ENCODE data around the gene C14orf39. TPM values are rescaled to one million over a fixed set of nuclear protein-coding genes. Genes with fewer than 3 reads are reported as not detected.

C14orf39 gene
- total RNA-seq, 2 donors from 2014 or later = not detected

GRCh38 chr14:60508707-60509437, 23.0 kb upstream of the C14orf39 start, which contains the start of gene SIX6:
Gene SIX6, plus strand, starts transcription at chr14:60509146. Its CDS starts 253 bp downstream, at chr14:60509399.
- no peaks in the 10 kb centered on the region for H3K4me1 ChIP-seq
- no peaks in the 10 kb centered on the region for H3K9me3 ChIP-seq
- peaks cover 93% of the 10 kb centered on the region for H3K27me3 ChIP-seq
- TF ChIP-seq, protein P1, sequence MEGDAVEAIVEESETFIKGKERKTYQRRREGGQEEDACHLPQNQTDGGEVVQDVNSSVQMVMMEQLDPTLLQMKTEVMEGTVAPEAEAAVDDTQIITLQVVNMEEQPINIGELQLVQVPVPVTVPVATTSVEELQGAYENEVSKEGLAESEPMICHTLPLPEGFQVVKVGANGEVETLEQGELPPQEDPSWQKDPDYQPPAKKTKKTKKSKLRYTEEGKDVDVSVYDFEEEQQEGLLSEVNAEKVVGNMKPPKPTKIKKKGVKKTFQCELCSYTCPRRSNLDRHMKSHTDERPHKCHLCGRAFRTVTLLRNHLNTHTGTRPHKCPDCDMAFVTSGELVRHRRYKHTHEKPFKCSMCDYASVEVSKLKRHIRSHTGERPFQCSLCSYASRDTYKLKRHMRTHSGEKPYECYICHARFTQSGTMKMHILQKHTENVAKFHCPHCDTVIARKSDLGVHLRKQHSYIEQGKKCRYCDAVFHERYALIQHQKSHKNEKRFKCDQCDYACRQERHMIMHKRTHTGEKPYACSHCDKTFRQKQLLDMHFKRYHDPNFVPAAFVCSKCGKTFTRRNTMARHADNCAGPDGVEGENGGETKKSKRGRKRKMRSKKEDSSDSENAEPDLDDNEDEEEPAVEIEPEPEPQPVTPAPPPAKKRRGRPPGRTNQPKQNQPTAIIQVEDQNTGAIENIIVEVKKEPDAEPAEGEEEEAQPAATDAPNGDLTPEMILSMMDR (IDR thresholded peaks at IDR 0.05) = no peak
- DNase-seq = no peak
- no peaks in the 10 kb centered on the region for H3K36me3 ChIP-seq
- H3K27ac ChIP-seq = no peak within 1 kb of the TSS
- H3K9ac ChIP-seq (ENCODE audit: low read depth in 2 of 2, low read length in 2 of 2) = no peak within 1 kb of the TSS
- intact Hi-C loops (cut with DNase I) = no loop called here
- H3K4me3 ChIP-seq = no peak within 1 kb of the TSS

DNA sequence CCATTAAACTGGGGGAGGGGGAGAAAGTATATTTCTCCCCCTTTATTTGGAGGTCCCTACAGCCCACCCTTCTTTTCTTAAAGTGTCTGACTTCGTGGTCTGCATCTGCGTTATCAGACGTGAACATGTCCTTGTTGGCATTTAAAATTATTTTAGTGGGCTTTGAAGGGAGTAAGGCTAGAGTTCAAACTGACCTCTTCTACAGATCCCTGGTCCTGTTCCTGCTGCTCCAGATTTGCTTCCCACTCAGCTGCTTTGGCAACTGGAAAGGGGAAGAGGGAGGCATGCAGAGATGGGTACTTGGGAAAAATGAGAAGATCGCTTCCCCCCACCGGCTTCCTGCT, 22.5 kb upstream of the C14orf39 start:
- Histone ChIP-seq H3K4me3 (no peak overlapping the region), H3K27ac (no peak overlapping the region), H3K27me3 (peaks cover 87% of the 10 kb centered on the region), H3K9me3 (no peaks in the 10 kb centered on the region), H3K36me3 (no peaks in the 10 kb centered on the region), H3K4me1 (no peaks in the 10 kb centered on the region), H3K9ac (ENCODE audit: low read depth in 2 of 2, low read length in 2 of 2) (no peak overlapping the region)
- TF ChIP-seq, protein P1 (IDR thresholded peaks at IDR 0.05) = no peak
- DNase-seq = no peak
- intact Hi-C loops (cut with DNase I) = no loop called here

GRCh38 chr14:60506985-60507829, 21.3 kb upstream of the C14orf39 start:
- Histone ChIP-seq H3K27me3 (peaks cover 76% of the 10 kb centered on the region), H3K27ac (no peak overlapping the region), H3K9me3 (no peaks in the 10 kb centered on the region), H3K36me3 (no peaks in the 10 kb centered on the region), H3K4me3 (no peak overlapping the region), H3K9ac (ENCODE audit: low read depth in 2 of 2, low read length in 2 of 2) (no peak overlapping the region), H3K4me1 (no peaks in the 10 kb centered on the region)
- TF ChIP-seq, protein P1 (IDR thresholded peaks at IDR 0.05) = no peak
- intact Hi-C loops (cut with DNase I) = no loop called here
- no peak for DNase-seq

- Histone ChIP-seq H3K4me3 (no peak overlapping the region), H3K27me3 (peaks cover 69% of the 10 kb centered on the region), H3K27ac (no peak overlapping the region), H3K36me3 (no peaks in the 10 kb centered on the region), H3K9me3 (no peaks in the 10 kb centered on the region), H3K9ac (ENCODE audit: low read depth in 2 of 2, low read length in 2 of 2) (no peak overlapping the region), H3K4me1 (no peaks in the 10 kb centered on the region)
- intact Hi-C loops (cut with DNase I) = no loop called here
- no peak for DNase-seq
- TF ChIP-seq, protein P1 (IDR thresholded peaks at IDR 0.05) = no peak
These were observed 20.7 kb upstream of the C14orf39 start for GRCh38 chr14:60506462-60506984.

- Histone ChIP-seq H3K4me3 (no peak overlapping the region), H3K4me1 (no peaks in the 10 kb centered on the region), H3K9ac (ENCODE audit: low read depth in 2 of 2, low read length in 2 of 2) (no peak overlapping the region), H3K27ac (no peak overlapping the region), H3K9me3 (no peaks in the 10 kb centered on the region), H3K36me3 (no peaks in the 10 kb centered on the region), H3K27me3 (peaks cover 64% of the 10 kb centered on the region)
- DNase-seq = no peak
- intact Hi-C loops (cut with DNase I) = no loop called here
- TF ChIP-seq, protein P1 (IDR thresholded peaks at IDR 0.05) = no peak
These were observed 20.1 kb upstream of the C14orf39 start for GRCh38 chr14:60506010-60506409.

Measured in colonic mucosa (tissue), 4 donors.